ENCODE data around the gene ASB12. TPM values are rescaled to one million over a fixed set of nuclear protein-coding genes. Genes with fewer than 3 reads are reported as not detected.

The ASB12 gene
- polyA plus RNA-seq, 1 donor from 2014 or later = not detected

DNA sequence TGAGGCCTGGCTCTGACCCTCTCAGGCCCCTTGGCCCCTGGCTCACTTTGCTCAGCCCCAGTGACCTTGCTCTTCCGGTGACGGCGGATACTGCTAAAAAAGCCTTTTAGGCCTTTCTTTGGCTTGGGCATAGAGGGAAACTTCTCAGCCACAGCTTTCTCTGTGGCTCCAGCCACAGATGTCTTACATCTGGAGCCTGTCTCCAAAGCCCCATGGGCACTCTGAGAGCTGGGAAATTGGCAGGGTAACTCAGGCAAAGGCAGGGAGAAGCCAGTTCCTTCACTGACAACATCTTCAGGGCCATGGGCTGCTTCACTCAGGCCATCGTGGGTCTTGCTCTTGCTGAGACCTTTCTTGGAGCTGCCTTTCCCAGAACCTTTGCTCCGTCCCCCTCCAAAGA, 37.7 kb downstream of the ASB12 start:
- H3K27ac Mint-ChIP-seq = no peak overlapping the region
- H3K36me3 Mint-ChIP-seq = peaks cover 4% of the 10 kb centered on the region

DNA sequence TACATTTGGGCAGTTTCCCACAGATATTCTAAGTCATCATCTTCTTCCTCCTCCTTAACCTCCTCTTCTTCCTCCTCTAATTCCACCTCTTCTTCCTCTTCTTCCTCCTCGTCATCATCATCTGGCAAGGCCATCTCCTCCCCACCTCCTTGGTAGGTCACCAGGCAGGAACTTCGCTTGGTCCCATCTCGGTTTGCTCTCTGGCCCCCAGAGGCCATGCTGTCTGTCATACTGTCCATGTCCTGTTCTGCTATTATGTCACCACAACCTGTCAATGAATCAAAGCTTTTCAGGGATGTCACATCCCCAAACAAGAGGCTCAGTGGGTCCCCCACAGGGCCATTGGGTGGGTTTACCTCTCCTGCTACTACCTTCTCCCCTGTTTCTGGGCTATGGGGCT, 38.4 kb downstream of the ASB12 start:
- no peaks in the 10 kb centered on the region for H3K4me1 Mint-ChIP-seq
- no peaks in the 10 kb centered on the region for H3K9me3 Mint-ChIP-seq
- H3K27ac Mint-ChIP-seq = no peak overlapping the region

More for the DNA sequence above, 37.7 kb downstream of the ASB12 start:
- Mint-ChIP-seq H3K4me1 (no peaks in the 10 kb centered on the region), H3K9me3 (no peaks in the 10 kb centered on the region), H3K27me3 (no peaks in the 10 kb centered on the region), H3K4me3 (no peak overlapping the region)

DNA sequence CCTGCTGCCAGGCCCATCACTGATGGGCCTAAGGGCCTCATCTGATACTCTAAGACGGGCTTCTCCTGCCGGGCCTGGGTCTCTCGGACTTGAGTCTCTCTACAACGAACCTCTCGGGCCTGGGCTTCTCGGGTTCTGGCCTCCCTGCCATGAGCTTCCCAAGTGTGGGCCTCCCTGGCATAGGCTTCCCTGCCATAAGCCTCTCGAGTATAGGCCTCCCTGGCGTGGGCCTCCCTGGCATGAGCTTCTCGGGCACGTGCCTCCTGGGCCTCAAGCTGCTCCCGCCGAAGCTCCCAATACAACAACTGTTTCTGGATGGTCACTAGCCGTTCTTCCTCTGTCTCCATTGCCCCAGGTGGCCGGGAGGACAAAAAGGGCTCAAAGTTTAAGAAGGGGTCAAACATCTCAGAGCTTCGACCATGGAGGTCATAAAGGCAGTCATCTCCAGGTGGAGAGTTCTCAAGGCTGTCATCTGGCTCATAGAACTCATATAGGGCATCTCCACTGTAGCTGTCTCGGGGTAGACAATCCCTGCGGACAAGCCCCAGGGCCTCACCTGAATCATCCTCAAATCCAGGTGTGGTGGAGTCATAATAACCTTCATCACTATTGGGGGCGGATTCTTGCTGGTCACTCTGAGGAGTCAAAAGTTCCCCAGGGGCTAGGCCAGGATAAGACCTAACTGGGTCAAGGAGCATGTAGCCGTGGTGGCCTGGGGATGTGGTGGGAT, 39.0 kb downstream of the ASB12 start:
- H3K9me3 Mint-ChIP-seq = no peaks in the 10 kb centered on the region
- H3K4me3 Mint-ChIP-seq = no peak overlapping the region
- H3K36me3 Mint-ChIP-seq = peaks cover 3% of the 10 kb centered on the region
- no peaks in the 10 kb centered on the region for H3K27me3 Mint-ChIP-seq
- H3K4me1 Mint-ChIP-seq = no peaks in the 10 kb centered on the region
- no peak overlapping the region for H3K27ac Mint-ChIP-seq

More for the DNA sequence above, 38.4 kb downstream of the ASB12 start:
- Mint-ChIP-seq H3K36me3 (peaks cover 4% of the 10 kb centered on the region), H3K4me3 (no peak overlapping the region), H3K27me3 (no peaks in the 10 kb centered on the region)

DNA sequence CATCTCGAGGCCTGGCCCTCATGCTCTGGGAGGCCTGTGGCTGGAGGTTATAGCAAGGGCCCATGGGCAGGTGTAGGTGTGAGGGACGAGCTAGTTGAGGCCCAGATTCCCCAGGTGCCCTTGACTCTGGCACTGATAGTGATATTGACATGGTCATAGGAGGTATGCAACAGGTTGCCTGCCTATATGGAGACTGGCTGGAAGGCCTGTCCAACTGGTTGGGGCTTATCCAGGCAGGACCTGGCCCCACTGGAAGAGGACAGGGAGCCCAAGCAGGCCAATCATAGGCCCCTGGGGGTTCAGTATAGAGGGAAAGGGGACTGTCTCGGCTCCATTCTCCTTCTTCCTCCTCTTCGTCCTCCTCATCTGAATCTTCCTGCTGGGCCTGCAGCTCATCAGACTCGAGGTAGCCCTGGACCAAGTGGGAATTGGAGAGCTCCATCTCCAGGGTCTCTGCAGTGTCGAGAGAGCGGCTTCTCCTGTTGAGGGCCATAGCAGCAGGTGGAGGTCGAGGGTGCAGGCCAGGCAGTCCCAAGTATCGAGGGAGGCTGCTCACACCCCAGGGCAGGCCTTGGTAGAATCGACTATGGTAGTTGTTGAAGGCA, 40.2 kb downstream of the ASB12 start:
- Mint-ChIP-seq H3K9me3 (no peaks in the 10 kb centered on the region), H3K27ac (no peak overlapping the region), H3K36me3 (peaks cover 3% of the 10 kb centered on the region), H3K4me3 (no peak overlapping the region), H3K4me1 (no peaks in the 10 kb centered on the region), H3K27me3 (no peaks in the 10 kb centered on the region)

DNA sequence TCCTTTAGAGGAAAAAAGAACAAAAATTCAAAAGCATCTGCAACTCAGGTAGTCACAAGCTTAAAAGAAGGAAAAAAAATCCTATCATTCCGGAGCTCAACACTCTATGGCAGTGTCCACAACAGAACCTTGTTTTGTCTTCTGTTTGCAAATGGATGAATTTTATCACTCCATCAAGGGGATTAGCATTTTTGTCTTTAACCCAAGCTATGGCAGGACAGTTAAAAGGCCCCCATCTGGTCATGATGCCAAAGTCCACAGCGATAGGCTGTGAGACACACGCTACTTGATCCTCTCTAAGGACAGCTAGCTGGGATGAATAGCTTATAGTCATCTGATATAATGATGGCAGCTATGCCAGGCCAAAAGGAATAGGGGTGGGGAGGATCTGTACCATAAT, 41.5 kb downstream of the ASB12 start:
- Mint-ChIP-seq H3K36me3 (peaks cover 3% of the 10 kb centered on the region), H3K27ac (no peak overlapping the region), H3K27me3 (no peaks in the 10 kb centered on the region), H3K9me3 (no peaks in the 10 kb centered on the region), H3K4me3 (no peak overlapping the region), H3K4me1 (no peaks in the 10 kb centered on the region)

DNA sequence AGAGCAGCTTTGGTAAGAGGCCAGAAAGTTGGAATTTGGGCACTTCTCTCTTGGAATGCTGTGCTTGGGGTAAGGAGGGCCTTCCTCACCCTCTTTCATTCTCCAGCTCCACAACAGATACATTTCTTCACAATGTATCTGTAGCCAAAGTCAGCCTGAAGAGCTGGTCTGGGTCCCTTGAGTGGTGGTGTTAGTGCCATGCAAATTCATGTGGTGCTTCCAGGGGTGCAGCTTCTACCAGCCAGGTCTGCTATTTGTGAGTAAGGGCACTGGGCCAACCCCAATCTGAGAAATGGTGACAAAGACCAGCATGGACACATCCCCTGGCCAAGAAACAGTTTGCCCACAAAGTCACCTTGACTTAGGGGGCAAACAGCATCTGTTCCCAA, 42.7 kb downstream of the ASB12 start:
- H3K36me3 Mint-ChIP-seq = peaks cover 3% of the 10 kb centered on the region
- no peaks in the 10 kb centered on the region for H3K27me3 Mint-ChIP-seq
- H3K9me3 Mint-ChIP-seq = no peaks in the 10 kb centered on the region
- no peak overlapping the region for H3K4me3 Mint-ChIP-seq
- no peak overlapping the region for H3K27ac Mint-ChIP-seq
- H3K4me1 Mint-ChIP-seq = no peaks in the 10 kb centered on the region

DNA sequence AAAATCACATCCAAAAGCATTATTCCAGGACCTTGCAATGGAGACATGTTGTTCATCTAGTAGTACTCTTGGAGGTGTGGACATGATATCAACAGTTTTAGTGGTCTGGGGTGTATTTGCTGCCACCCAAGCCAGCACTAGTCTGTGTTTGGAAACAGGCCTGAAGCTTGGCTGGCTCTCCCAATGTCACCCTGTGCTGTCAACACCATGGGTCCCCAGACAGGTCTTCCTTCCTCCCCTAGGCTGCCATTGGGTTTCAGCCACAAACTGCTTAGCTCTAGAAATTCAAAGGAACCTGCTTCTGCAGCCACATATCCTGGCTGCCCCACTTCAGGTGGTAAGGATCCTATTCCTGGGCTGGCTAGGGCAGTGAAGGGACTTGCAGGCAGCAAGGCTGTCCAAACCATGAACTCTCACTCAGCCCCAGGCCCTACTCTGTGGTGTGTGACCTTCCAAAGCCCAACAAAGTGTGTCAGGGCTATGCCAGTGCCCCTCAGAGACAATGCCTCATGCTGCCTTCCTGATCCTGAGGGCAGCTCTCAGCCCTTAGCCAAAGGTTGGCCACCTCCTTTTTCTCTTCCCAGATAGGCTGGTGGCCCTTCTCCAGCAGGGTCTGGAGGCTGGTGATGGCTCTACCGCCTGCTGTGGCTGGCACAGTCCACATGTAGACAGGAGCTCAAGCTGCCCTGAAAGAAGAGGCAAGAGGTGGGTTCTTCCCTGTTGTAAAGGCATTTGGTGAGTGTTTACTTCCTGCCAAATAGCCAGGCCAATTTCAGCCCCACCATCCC, 43.2 kb downstream of the ASB12 start:
- Mint-ChIP-seq H3K9me3 (no peaks in the 10 kb centered on the region), H3K4me3 (no peak overlapping the region), H3K27ac (no peak overlapping the region), H3K36me3 (peaks cover 3% of the 10 kb centered on the region), H3K27me3 (no peaks in the 10 kb centered on the region), H3K4me1 (no peaks in the 10 kb centered on the region)

DNA sequence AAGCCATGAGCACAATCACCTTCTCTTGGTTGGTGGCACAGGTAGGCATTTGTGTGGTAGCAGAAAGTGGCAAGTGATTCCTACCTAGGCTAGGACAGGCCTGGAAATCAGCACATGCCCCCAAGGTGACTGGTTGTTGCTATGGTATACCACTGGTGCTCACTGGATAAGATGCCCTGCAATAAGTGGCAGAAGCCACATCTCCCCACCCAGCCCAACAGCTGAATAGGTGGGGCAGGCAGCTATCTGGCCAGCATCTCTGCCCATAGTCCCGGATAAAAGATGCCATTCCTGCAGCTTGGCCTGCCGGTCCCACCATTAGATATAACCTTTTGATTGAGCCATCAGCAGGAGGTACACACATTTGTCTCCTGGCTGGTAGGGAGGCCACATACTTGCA, 46.0 kb downstream of the ASB12 start:
- Mint-ChIP-seq H3K27me3 (no peaks in the 10 kb centered on the region), H3K4me1 (no peaks in the 10 kb centered on the region), H3K4me3 (no peak overlapping the region), H3K9me3 (no peaks in the 10 kb centered on the region), H3K36me3 (no peaks in the 10 kb centered on the region), H3K27ac (no peak overlapping the region)

DNA sequence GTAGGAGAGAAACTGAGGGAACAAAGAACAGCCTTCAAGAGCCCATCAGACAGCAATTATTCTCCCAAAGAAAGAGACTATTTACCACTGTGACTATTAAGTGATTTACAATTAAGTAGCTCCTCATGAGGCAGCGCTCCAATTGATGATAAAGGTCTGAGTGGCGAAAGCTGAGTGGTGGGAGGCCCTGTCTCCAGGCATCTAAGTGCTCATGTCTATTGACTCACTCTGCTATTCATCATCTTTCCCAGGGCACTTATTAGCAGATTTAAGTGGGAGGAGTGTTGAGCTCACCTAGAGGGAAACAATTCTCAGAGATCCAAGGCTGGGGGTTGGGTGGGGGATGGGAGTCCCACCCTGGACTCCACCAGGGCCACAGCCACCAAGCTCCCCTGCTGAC, 48.2 kb downstream of the ASB12 start:
- Mint-ChIP-seq H3K4me3 (no peak overlapping the region), H3K27me3 (no peaks in the 10 kb centered on the region), H3K4me1 (no peaks in the 10 kb centered on the region), H3K27ac (no peak overlapping the region), H3K9me3 (no peaks in the 10 kb centered on the region), H3K36me3 (no peaks in the 10 kb centered on the region)

DNA sequence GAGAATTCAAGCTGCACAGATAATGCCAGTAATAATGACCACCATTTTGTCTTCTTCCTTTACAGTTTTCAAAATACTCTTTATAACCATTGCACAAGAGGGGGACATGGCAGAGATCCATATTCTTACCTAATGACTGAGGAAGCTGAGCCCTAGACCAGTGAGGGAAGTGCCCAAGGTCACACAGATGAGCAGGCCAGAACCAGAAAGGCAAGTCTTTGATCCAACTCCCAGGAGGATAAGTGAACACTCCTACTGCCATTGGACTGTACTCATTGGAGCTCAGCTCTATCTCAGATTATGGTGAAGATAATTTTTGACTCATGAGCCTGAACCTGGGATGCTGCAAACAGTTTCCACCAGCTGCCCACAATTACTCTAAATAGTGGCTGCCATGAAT, 53.5 kb downstream of the ASB12 start:
- Mint-ChIP-seq H3K4me3 (no peak overlapping the region), H3K36me3 (peaks cover 7% of the 10 kb centered on the region), H3K9me3 (peaks cover 0 to 6% (median 2%) of the 10 kb centered on the region in 3 donors), H3K27me3 (no peaks in the 10 kb centered on the region), H3K4me1 (peaks cover 0 to 1% (median 0%) of the 10 kb centered on the region in 3 donors), H3K27ac (no peak overlapping the region)

Other genes starting within 250 kb of the ASB12 start
- 0.05 TPM for gene AMER1, start 24.9 kb downstream of the ASB12 start, polyA plus RNA-seq
- gene MTMR8, start 164.8 kb upstream of the ASB12 start, polyA plus RNA-seq = 1.7 TPM

Measured in IgD-negative memory B cell (primary cell).